Measurements from ENCODE around the gene ROM1.

GRCh38 chr11:62601372-62602140 is 11.5 kb upstream of the ROM1 start, which contains the start of gene MTA2:
- TF ChIP-seq CTCF (IDR thresholded peaks at IDR 0.05; ENCODE audit: borderline replicate concordance, extremely low read depth, low read length, poor library complexity, severe bottlenecking) (no peak), EZH2 (IDR thresholded peaks at IDR 0.05; ENCODE audit: borderline replicate concordance, low read depth, low read length, severe bottlenecking) (no peak)

Measured in DND-41 (cell line).